Astrocyte (in vitro differentiated cells and primary cell): ENCODE results near the gene TBX21. TPM values are rescaled to one million over a fixed set of nuclear protein-coding genes. Genes with fewer than 3 reads are reported as not detected.

ENCODE experiments used
- DNase-seq: peaks from one replicate; pipeline ENCODE4 v3.0.0-alpha.2; 2010; ENCODE audit warnings: low read depth
- FAIRE-seq: peaks from 2 replicates; lab custom pipeline; 2011; peaks lifted over from hg19 to GRCh38; lab: Jason Lieb, UNC
- H2AFZ ChIP-seq: 2 replicates; pipeline ENCODE4 v1.6.0; 2012; ENCODE audit warnings: low read depth, low read length, inconsistent platforms
- H3K27ac ChIP-seq: 2 replicates; pipeline ENCODE4 v1.5.1; 2011; ENCODE audit warnings: low read depth, low read length, inconsistent platforms
- H3K27me3 ChIP-seq: 2 replicates; pipeline ENCODE4 v1.6.0; 2011; ENCODE audit warnings: low read length, inconsistent platforms; ENCODE audit not compliant: insufficient read depth
- H3K36me3 ChIP-seq: 2 replicates; pipeline ENCODE4 v1.5.1; 2011; ENCODE audit warnings: low read length, inconsistent platforms; ENCODE audit not compliant: insufficient read depth
- H3K4me1 ChIP-seq: 2 replicates; pipeline ENCODE4 v1.5.1; 2011; ENCODE audit warnings: low read length, inconsistent platforms; ENCODE audit not compliant: insufficient read depth
- H3K4me2 ChIP-seq: 2 replicates; pipeline ENCODE4 v1.6.0; 2012; ENCODE audit warnings: low read length, inconsistent platforms
- H3K4me3 ChIP-seq: 2 replicates; pipeline ENCODE4 v1.5.1; 2011; ENCODE audit warnings: low read depth, mild to moderate bottlenecking, low read length, inconsistent platforms; ENCODE audit not compliant: insufficient read depth
- H3K79me2 ChIP-seq: 2 replicates; pipeline ENCODE4 v1.6.0; 2012; ENCODE audit warnings: mild to moderate bottlenecking, low read length, inconsistent platforms; ENCODE audit not compliant: insufficient read depth
- H3K9ac ChIP-seq: 2 replicates; pipeline ENCODE4 v1.6.0; 2012; ENCODE audit warnings: mild to moderate bottlenecking, low read length, inconsistent platforms
- H3K9me3 ChIP-seq: 2 replicates; pipeline ENCODE4 v1.5.1; 2012; ENCODE audit warnings: low read depth, mild to moderate bottlenecking, low read length, inconsistent platforms; ENCODE audit not compliant: insufficient read depth
- H4K20me1 ChIP-seq: 2 replicates; pipeline ENCODE4 v1.6.0; 2012; ENCODE audit warnings: low read length, inconsistent platforms; ENCODE audit not compliant: insufficient read depth
- H3K27ac Mint-ChIP-seq: one replicate; pipeline ENCODE4 v1.8.0; 2021; ENCODE audit warnings: mild to moderate bottlenecking, mixed read lengths; ENCODE audit not compliant: unreplicated experiment
- H3K27me3 Mint-ChIP-seq: one replicate; pipeline ENCODE4 v1.8.0; 2021; ENCODE audit warnings: low read depth, mixed read lengths; ENCODE audit not compliant: unreplicated experiment
- H3K36me3 Mint-ChIP-seq: one replicate; pipeline ENCODE4 v1.8.0; 2021; ENCODE audit warnings: low read depth, mixed read lengths; ENCODE audit not compliant: unreplicated experiment
- H3K4me1 Mint-ChIP-seq: one replicate; pipeline ENCODE4 v1.8.0; 2021; ENCODE audit warnings: low read depth, mixed read lengths; ENCODE audit not compliant: unreplicated experiment
- H3K4me3 Mint-ChIP-seq: one replicate; pipeline ENCODE4 v1.8.0; 2021; ENCODE audit warnings: mild to moderate bottlenecking, moderate library complexity, mixed read lengths; ENCODE audit not compliant: unreplicated experiment
- H3K9me3 Mint-ChIP-seq: one replicate; pipeline ENCODE4 v1.8.0; 2021; ENCODE audit warnings: mild to moderate bottlenecking, mixed read lengths; ENCODE audit not compliant: unreplicated experiment
- EZH2 ChIP-seq: IDR thresholded peaks from 2 replicates; pipeline ENCODE4 v1.6.1; 2012; ENCODE audit warnings: mild to moderate bottlenecking, low read length, inconsistent platforms; ENCODE audit not compliant: insufficient read depth
- total RNA-seq: library from RNA; stranded (reverse); gene quantifications from 2 replicates; pipeline ENCODE4 v1.2.1, GENCODE V29; 2021
- TF ChIP-seq, protein P1 (sequence below): IDR thresholded peaks from 2 replicates; pipeline ENCODE4 v1.5.1; 2011; ENCODE audit warnings: low read depth, mild to moderate bottlenecking, inconsistent platforms, low read length, moderate library complexity; ENCODE audit not compliant: insufficient read depth

The TBX21 gene
- total RNA-seq, 1 donor from 2014 or later, result not detected

DNA sequence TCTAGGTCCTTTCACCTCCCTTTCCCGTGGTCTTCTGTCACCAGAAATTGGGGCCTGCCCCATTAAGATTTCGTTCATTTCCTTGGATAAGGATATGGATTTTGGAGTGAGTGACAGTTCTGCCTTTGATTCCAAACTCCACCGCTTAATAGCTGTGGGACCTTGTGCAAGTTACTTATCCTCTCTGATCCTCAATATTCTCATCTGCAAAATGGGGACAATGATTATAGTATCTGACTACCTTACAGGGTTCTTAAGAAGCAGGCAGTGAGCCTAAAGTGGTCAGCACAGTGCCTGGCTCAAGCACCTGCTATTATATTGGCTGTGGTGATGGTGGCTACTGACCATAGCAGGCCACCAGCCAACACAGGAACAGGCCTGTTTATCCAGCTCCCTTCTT, 23.4 kb upstream of the TBX21 start:
- DNase-seq (no peak), FAIRE-seq (no peak)
- Histone ChIP-seq H2AFZ (no peak overlapping the region), H3K27me3 (peaks cover 52% of the 10 kb centered on the region), H3K4me2 (peak overlapping the region; percentile 66), H3K4me1 (peaks cover 11% of the 10 kb centered on the region), H3K9ac (no peak overlapping the region), H3K36me3 (no peaks in the 10 kb centered on the region), H3K79me2 (no peaks in the 10 kb centered on the region), H3K9me3 (no peaks in the 10 kb centered on the region), H4K20me1 (peaks cover 56% of the 10 kb centered on the region), H3K4me3 (no peak overlapping the region), H3K27ac (no peak overlapping the region)
- H3K27me3 Mint-ChIP-seq, result peaks cover 31% of the 10 kb centered on the region
- no peak for TF ChIP-seq EZH2
- TF ChIP-seq, protein P1, sequence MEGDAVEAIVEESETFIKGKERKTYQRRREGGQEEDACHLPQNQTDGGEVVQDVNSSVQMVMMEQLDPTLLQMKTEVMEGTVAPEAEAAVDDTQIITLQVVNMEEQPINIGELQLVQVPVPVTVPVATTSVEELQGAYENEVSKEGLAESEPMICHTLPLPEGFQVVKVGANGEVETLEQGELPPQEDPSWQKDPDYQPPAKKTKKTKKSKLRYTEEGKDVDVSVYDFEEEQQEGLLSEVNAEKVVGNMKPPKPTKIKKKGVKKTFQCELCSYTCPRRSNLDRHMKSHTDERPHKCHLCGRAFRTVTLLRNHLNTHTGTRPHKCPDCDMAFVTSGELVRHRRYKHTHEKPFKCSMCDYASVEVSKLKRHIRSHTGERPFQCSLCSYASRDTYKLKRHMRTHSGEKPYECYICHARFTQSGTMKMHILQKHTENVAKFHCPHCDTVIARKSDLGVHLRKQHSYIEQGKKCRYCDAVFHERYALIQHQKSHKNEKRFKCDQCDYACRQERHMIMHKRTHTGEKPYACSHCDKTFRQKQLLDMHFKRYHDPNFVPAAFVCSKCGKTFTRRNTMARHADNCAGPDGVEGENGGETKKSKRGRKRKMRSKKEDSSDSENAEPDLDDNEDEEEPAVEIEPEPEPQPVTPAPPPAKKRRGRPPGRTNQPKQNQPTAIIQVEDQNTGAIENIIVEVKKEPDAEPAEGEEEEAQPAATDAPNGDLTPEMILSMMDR, result no peak
- H3K9me3 Mint-ChIP-seq, result no peaks in the 10 kb centered on the region
- no peak overlapping the region for H3K27ac Mint-ChIP-seq
- peaks cover 30% of the 10 kb centered on the region for H3K36me3 Mint-ChIP-seq
- peaks cover 12% of the 10 kb centered on the region for H3K4me1 Mint-ChIP-seq
- no peak overlapping the region for H3K4me3 Mint-ChIP-seq

DNA sequence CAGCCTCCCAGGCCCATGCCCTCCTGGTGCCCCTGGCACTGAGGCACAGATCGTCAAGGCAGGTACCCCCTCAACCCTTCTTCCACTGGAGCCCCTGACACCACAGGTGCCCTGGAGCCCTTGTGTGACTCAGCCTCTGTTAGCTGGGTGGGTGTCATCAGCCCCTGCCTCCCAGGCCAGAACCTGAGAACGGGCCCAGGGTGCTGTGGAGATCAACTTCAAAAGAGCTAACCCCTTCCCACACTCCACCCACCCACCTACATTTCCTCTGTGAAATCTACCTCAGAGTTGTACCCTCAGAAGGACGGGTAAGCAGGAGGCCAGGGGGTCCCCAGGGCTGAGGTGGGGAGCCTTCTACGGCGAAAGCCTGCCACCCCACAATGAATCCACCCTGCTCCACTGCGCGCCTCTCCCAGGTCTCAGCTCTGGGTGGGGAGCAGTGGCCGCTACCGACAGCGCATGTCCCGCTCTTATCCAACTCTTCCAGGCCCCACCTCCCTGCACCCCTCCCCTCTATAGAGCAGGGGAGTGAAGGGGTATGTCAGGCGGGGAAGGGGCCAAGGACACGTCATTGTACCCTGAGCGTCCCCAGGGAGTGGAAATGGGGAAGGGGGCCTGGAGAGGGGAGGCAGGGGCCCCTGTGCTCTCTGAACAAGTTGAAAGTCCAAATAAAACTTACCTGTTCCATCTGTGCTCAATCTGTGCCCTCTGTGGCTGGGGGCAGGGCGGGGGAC, 21.5 kb upstream of the TBX21 start:
- no peaks in the 10 kb centered on the region for H3K36me3 ChIP-seq
- H3K4me1 Mint-ChIP-seq, result peaks cover 7% of the 10 kb centered on the region
- no peak overlapping the region for H3K9ac ChIP-seq
- no peak overlapping the region for H3K4me3 ChIP-seq
- no peak overlapping the region for H3K27ac Mint-ChIP-seq
- peaks cover 49% of the 10 kb centered on the region for H3K27me3 Mint-ChIP-seq
- no peak overlapping the region for H3K27ac ChIP-seq
- H3K4me2 ChIP-seq, result no peak overlapping the region
- DNase-seq (no peak), FAIRE-seq (no peak)
- H3K4me1 ChIP-seq, result peaks cover 10% of the 10 kb centered on the region
- no peaks in the 10 kb centered on the region for H3K9me3 ChIP-seq
- no peak overlapping the region for H3K4me3 Mint-ChIP-seq
- H3K36me3 Mint-ChIP-seq, result peaks cover 26% of the 10 kb centered on the region
- TF ChIP-seq, protein P1, result no peak
- TF ChIP-seq EZH2, result no peak
- no peaks in the 10 kb centered on the region for H3K79me2 ChIP-seq
- H3K27me3 ChIP-seq, result peaks cover 57% of the 10 kb centered on the region
- H3K9me3 Mint-ChIP-seq, result no peaks in the 10 kb centered on the region
- H4K20me1 ChIP-seq, result peaks cover 40% of the 10 kb centered on the region
- no peak overlapping the region for H2AFZ ChIP-seq
